HG02623 (cell line): ENCODE measurements around the gene RNF224.

Experiments used
- ATAC-seq: cut with Tn5 transposase; IDR thresholded peaks from one replicate; pipeline ENCODE4 v1.9.1; 2021; ENCODE audit warnings: moderate library complexity; ENCODE audit not compliant: unreplicated experiment

Gene RNF224

GRCh38 chr9:137225699-137226331 lies 1.5 kb upstream of the RNF224 start:
- ATAC-seq: no peak

GRCh38 chr9:137226338-137227053 lies 806 bp upstream of the RNF224 start:
- ATAC-seq: no peak

DNA sequence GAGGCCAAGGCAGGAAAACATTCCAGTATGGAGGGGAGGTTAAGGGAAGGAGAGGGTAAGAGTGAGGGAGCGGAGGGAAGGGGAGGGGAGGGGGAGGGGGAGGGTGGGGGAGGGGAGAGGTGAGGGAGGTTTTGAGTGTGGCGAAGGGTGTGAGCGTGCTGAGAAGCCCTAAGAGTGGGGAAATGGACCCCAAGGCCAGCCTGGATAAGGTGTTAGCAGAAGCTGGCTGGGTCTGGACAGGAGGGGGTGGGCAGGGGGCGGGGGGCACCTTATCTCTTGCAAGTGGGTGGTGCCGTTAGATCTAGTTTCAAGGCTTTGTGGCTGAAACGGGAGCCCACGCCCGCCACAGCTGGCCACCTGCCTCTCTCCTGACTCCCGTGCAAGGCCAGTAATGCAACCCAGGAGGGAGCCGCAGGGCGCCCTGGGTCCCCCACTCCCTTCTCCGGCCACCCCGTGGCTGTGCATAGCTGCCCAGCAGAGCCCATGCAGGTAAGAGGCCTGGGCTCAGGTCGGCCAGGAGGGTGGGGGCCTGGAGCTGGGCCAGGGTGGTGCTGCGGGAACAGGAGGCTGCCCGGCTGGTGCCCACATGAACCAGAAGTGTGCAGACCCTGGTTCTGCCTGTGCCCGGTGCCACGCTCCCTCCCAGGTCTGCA lies 677 bp downstream of the RNF224 start:
- ATAC-seq: no peak

GRCh38 chr9:137228506-137228967 lies 1.2 kb downstream of the RNF224 start:
- ATAC-seq: no peak

DNA sequence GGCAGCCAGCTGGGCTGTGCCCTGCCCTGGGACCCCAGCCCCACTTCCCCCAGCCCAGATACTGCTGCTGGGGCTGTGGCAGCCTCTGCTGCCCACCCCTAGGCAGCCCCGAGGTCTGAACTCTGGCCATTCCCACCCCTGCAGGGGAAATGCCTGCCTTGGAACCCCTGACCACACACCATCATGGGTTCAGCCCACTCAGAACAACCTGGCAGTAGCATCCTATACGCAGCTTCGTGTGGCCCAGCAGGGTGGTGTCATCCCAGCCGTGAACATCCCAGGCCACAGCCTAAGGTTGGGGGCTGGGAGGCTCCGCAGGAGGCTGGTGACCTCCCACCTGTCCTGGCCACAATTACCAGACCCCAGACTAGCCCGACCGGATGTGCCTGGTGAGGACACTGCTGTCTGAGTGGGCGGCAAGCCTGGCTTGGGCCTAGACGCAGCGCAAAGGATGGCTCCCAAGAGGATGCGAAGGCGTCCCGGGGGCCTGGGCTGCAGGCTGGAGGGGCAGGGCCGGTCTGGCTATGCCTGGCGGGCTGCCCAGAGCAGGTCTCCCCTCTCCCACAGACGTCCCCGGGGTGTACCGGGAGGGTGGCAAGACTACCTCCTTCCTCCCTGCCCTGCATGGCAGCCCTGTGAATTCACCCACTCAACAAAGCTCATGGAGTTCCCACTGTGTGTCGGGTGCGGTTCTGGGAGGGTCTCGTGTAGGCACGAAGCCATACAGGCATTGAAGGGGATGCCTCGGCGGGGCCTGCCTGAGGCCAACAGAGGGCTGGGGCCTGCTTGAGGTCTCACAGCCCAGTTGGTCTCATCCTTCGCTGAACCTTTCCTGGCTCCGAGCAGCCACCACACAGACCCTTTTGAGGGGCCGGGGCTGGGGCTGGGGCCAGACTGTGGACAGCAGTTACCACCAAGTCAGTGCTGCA lies 1.9 kb downstream of the RNF224 start:
- ATAC-seq: no peak

DNA sequence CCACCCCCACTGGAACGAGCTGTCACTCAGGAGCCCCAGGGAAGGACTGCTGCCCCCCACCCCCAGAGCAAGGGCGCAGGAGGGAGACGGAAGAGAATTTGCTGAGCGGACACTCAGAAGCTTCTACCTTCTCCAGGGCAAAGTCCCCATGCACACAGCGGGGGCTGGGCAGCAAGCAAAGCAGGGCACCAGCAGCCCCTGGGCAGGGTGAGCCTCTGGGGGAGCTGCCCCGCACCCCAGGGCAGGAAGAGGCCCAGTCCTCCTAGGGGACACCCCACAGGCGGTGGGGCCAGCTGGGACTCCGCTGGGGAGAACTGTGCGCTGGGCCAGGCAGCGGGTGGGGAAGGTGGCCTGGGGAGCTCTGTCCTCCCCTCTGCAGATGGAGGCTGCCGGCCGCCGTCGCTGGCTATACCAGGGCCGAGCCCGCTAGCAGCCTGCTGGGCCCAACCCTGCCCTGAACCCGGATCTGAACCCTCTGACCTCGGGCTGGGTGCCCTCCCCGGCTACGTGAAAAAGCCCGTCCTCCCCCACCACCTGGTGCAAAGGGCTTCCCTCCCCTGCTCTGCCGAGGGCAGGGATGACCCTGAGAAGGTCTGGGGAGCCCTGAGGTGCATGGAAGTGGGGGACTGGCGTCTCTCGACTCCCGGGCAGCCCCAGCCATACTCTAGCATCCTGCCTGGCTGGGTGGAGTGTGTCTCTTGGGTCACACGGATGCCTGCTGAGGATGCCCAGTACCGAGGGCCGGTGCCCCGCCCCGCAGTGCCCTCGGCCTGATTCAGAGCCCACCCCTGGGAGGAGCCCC lies 2.8 kb downstream of the RNF224 start:
- no peak for ATAC-seq

GRCh38 chr9:137230705-137231371 lies 3.5 kb downstream of the RNF224 start, which contains the start of gene SLC34A3:
TSS of gene SLC34A3 (plus strand) at chr9:137230901. CDS start at chr9:137231703, 802 bp downstream.
- no peak for ATAC-seq

- ATAC-seq: no peak
These were observed 4.2 kb downstream of the RNF224 start for GRCh38 chr9:137231372-137232039.

DNA sequence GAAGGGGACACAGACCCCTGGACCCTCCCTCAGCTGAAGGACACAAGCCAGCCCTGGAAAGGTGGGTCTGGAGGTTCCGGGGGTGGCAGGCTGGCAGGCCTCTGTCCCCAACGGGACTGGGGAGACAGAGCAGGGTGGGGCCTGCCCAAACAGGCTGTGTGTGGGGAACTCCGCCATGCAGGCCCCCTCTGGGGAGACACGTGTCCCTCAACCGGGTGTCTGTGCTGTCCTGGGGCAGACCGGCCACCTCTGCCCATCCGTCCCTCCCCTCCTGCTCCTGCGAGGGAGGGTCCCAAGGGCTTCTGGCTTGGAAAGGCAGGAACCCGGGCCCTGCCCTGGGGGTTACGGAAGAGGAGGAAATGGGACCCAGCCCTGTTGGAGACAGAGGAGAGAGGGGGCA lies 4.8 kb downstream of the RNF224 start:
- ATAC-seq: no peak

DNA sequence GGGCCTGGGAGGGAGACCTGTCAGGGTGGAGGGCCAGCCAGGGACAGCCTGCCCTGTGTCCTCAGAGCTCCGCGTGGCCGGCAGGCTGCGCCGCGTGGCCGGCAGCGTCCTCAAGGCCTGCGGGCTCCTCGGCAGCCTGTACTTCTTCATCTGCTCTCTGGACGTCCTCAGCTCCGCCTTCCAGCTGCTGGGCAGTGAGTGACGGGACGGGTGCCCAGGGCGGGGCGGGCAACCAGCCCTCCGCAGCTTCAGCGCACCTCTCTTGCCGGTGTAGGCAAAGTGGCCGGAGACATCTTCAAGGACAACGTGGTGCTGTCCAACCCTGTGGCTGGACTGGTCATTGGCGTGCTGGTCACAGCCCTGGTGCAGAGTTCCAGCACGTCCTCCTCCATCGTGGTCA lies 5.2 kb downstream of the RNF224 start:
- no peak for ATAC-seq

- ATAC-seq: no peak
These were observed 6.1 kb downstream of the RNF224 start for GRCh38 chr9:137233143-137233980.

GRCh38 chr9:137234055-137234697 lies 6.9 kb downstream of the RNF224 start:
- ATAC-seq: no peak

- ATAC-seq: no peak
These were observed 7.6 kb downstream of the RNF224 start for GRCh38 chr9:137234758-137235423.

DNA sequence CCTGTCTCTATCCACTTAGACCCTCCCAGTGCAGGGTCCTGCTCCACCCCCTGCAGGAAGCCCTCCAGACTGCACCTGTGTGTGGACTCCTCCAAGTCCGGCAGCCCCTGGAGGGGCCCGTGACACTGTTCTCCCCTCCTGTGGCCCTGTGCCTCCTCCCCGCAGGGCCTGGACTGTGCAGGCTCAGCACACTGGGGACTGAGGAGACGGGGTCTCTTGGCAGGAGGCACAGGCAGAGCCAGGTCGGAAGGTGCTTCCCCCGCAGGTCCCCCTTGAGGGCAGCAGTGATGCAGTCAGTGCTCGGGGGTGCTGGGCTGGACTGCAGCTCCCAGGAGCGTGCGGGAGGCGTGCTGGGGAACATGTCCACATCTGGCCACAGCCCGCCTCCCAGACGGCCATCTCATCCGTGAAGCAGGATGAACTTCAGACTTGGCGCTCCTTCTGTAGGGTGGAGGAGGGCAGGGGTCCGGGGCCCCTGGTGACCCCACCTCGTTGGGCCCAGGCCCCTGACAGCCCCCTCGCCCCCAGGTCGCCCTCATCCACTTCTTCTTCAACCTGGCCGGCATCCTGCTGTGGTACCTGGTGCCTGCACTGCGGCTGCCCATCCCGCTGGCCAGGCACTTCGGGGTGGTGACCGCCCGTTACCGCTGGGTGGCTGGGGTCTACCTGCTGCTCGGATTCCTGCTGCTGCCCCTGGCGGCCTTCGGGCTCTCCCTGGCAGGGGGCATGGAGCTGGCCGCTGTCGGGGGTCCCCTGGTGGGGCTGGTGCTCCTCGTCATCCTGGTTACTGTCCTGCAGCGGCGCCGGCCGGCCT lies 8.3 kb downstream of the RNF224 start:
- no peak for ATAC-seq

DNA sequence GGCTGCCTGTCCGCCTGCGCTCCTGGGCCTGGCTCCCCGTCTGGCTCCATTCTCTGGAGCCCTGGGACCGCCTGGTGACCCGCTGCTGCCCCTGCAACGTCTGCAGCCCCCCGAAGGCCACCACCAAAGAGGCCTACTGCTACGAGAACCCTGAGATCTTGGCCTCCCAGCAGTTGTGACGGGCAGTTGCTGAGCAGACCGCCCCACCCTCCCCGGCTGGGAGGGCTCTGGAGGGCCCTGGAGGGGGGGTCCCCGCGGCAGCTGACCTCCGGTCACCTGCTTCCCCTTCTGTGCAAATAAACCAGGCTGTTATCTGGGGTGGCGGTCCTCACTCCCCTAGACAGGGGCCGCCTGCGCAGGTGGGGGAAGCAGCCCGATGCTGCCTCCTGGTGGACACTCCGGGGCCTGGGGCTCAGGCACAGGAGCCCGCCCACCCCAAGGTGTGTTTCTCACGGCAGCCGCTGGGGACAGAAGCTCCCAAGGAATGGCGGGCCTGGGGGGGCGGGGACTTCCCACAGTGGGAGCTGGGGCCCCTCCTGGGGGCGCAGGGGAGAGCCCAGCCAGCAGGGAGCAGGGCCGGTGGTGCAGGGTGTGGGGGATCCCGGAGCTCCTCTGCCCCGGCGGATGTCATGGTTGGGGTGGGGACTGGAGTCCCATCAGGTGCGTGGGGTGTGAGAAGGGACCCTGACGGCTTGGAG lies 9.1 kb downstream of the RNF224 start:
- ATAC-seq: no peak
